Measurements from ENCODE around the gene RNF34.

Gene RNF34

GRCh38 chr12:121456551-121456950, 56.6 kb downstream of the RNF34 start:
- TF ChIP-seq GATA2 (IDR thresholded peaks at IDR 0.05; ENCODE audit: low read depth, low read length) (no peak), GATA3 (IDR thresholded peaks at IDR 0.05; ENCODE audit: low read depth, low read length) (no peak)

GRCh38 chr12:121461048-121461447, 61.1 kb downstream of the RNF34 start:
- TF ChIP-seq GATA2 (IDR thresholded peaks at IDR 0.05; ENCODE audit: low read depth, low read length) (no peak), GATA3 (IDR thresholded peaks at IDR 0.05; ENCODE audit: low read depth, low read length) (no peak)

GRCh38 chr12:121464331-121464730, 64.4 kb downstream of the RNF34 start:
- TF ChIP-seq GATA2 (IDR thresholded peaks at IDR 0.05; ENCODE audit: low read depth, low read length) = no peak
- no peak for TF ChIP-seq GATA3 (IDR thresholded peaks at IDR 0.05; ENCODE audit: low read depth, low read length)

DNA sequence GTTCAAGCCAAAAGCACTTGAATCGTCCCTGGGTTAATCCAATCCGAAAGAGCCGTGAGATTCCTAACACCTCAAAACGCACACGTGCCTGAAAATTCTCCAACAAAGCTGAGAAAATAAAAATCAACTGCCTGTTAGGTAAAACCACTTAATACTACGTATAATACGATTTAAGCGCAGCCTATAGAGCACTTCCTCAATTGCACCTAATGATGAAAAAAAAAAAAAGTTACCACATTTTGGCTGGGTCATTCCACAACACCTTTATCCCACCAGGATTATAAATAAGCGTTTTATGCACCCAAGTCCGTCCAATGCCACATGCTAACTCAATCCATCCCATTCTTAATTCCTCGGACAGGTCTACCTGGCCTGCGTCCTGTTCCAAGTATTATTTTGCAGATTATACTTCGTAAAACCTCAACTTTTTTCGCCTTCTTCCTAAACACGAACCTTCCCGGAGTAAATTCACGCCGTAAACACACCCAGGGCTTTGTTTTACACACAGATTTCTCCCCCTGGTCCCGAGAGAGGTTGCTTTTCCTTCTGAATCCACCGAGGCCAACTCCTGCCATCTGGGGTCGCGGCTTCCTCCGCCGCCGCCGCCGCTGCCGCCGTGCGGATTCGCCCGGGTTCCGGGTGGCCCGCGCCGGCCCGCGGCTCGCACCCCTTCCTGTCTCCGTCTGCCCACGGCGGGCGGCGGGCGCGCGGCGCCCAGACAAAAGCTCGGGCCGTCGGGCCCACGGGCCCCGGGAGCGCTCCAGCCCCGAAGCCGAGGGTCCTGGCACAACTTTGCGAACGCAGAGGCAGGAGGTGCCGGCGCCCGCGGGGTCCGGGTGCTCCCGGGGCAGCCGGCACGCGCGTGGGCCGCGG, 66.2 kb downstream of the RNF34 start:
- TF ChIP-seq GATA3 (IDR thresholded peaks at IDR 0.05; ENCODE audit: low read depth, low read length) = no peak
- no peak for TF ChIP-seq GATA2 (IDR thresholded peaks at IDR 0.05; ENCODE audit: low read depth, low read length)

- TF ChIP-seq GATA3 (IDR thresholded peaks at IDR 0.05; ENCODE audit: low read depth, low read length) (no peak), GATA2 (IDR thresholded peaks at IDR 0.05; ENCODE audit: low read depth, low read length) (no peak)
Measured at GRCh38 chr12:121466794-121467637, 67.1 kb downstream of the RNF34 start.

GRCh38 chr12:121467638-121468498, 68.0 kb downstream of the RNF34 start:
- TF ChIP-seq GATA2 (IDR thresholded peaks at IDR 0.05; ENCODE audit: low read depth, low read length) (no peak), GATA3 (IDR thresholded peaks at IDR 0.05; ENCODE audit: low read depth, low read length) (no peak)

- TF ChIP-seq GATA2 (IDR thresholded peaks at IDR 0.05; ENCODE audit: low read depth, low read length) (no peak), GATA3 (IDR thresholded peaks at IDR 0.05; ENCODE audit: low read depth, low read length) (no peak)
Measured at GRCh38 chr12:121468499-121468801, 68.5 kb downstream of the RNF34 start.

GRCh38 chr12:121470751-121471150, 70.8 kb downstream of the RNF34 start:
- TF ChIP-seq GATA3 (IDR thresholded peaks at IDR 0.05; ENCODE audit: low read depth, low read length) (no peak), GATA2 (IDR thresholded peaks at IDR 0.05; ENCODE audit: low read depth, low read length) (no peak)

GRCh38 chr12:121472150-121472905, 72.4 kb downstream of the RNF34 start:
- no peak for TF ChIP-seq GATA2 (IDR thresholded peaks at IDR 0.05; ENCODE audit: low read depth, low read length)
